OCI-M1 (cell line): Measurements from ENCODE around the gene SSRP1.

Source experiments
- DNase-seq: peaks from one replicate; lab custom pipeline; 2025; lab: John Stamatoyannopoulos, UW

The SSRP1 gene

GRCh38 chr11:57359396-57359795, 23.7 kb upstream of the SSRP1 start:
- DNase-seq, result no peak

- no peak for DNase-seq
Observed at GRCh38 chr11:57358991-57359390, 23.3 kb upstream of the SSRP1 start.

- DNase-seq, result peak; percentile 72
Observed at GRCh38 chr11:57358543-57358961, 22.9 kb upstream of the SSRP1 start.

- peak; percentile 57 for DNase-seq
Observed at GRCh38 chr11:57357856-57358255, 22.2 kb upstream of the SSRP1 start.

- DNase-seq, result no peak
Observed at GRCh38 chr11:57357310-57357709, 21.6 kb upstream of the SSRP1 start.

GRCh38 chr11:57356268-57356667, 20.6 kb upstream of the SSRP1 start:
- DNase-seq, result no peak

GRCh38 chr11:57354699-57355098, 19.0 kb upstream of the SSRP1 start:
- DNase-seq, result no peak

GRCh38 chr11:57353852-57354251, 18.2 kb upstream of the SSRP1 start:
- peak; percentile 10 for DNase-seq

- DNase-seq, result no peak
Observed at GRCh38 chr11:57353446-57353845, 17.8 kb upstream of the SSRP1 start.

GRCh38 chr11:57353036-57353435, 17.3 kb upstream of the SSRP1 start:
- no peak for DNase-seq

- DNase-seq, result peak; percentile 45
Observed at GRCh38 chr11:57349491-57350274, 14.0 kb upstream of the SSRP1 start.

GRCh38 chr11:57348636-57349313, 13.1 kb upstream of the SSRP1 start:
- DNase-seq, result no peak

GRCh38 chr11:57348052-57348451, 12.4 kb upstream of the SSRP1 start:
- no peak for DNase-seq

GRCh38 chr11:57347336-57347735, 11.6 kb upstream of the SSRP1 start:
- DNase-seq, result no peak

- DNase-seq, result peak; percentile 84
Observed at GRCh38 chr11:57345555-57346211, 10.0 kb upstream of the SSRP1 start.

- DNase-seq, result no peak
Observed at GRCh38 chr11:57344826-57345225, 9.1 kb upstream of the SSRP1 start.

- DNase-seq, result no peak
Observed at GRCh38 chr11:57343825-57344224, 8.1 kb upstream of the SSRP1 start.

GRCh38 chr11:57342702-57343101, 7.0 kb upstream of the SSRP1 start:
- no peak for DNase-seq

GRCh38 chr11:57341250-57341808, 5.6 kb upstream of the SSRP1 start:
- DNase-seq, result no peak

GRCh38 chr11:57340039-57340615, 4.4 kb upstream of the SSRP1 start:
- DNase-seq, result peak; percentile 33

- DNase-seq, result no peak
Observed at GRCh38 chr11:57339328-57339727, 3.6 kb upstream of the SSRP1 start.

- DNase-seq, result no peak
Observed at GRCh38 chr11:57338142-57338541, 2.5 kb upstream of the SSRP1 start, which contains the start of gene P2RX3. P2RX3 (plus strand) TSS chr11:57338352; CDS start chr11:57338551, 199 bp downstream.
